Activated CD4-positive, CD25-positive, alpha-beta regulatory T cell treated with anti-CD3 and anti-CD28 coated beads, Interleukin-2, amount 50 U/mL, for 24 hours (primary cell): ENCODE results near the gene ERMP1.

Experiments used
- ATAC-seq, 2 donors: fragments of 150-1000 bp; cut with Tn5 transposase; one replicate each; pipeline ENCODE4 v1.10.0; 2021; ENCODE audit warnings: mild to moderate bottlenecking in 1 of 2, moderate library complexity in 1 of 2

The ERMP1 gene

GRCh38 chr9:5854063-5854790 is 21.3 kb upstream of the ERMP1 start:
- ATAC-seq, result peak; percentile 36 to 56

GRCh38 chr9:5853617-5854016 is 20.7 kb upstream of the ERMP1 start:
- ATAC-seq, result no peak

GRCh38 chr9:5852987-5853386 is 20.1 kb upstream of the ERMP1 start:
- no peak for ATAC-seq

- peak; percentile 90 to 95 for ATAC-seq
These were observed 18.5 kb upstream of the ERMP1 start for GRCh38 chr9:5851445-5851844.

GRCh38 chr9:5850724-5851122 is 17.8 kb upstream of the ERMP1 start:
- ATAC-seq, result no peak

GRCh38 chr9:5848372-5848882 is 15.5 kb upstream of the ERMP1 start:
- no peak for ATAC-seq

- ATAC-seq, result no peak
These were observed 13.6 kb upstream of the ERMP1 start for GRCh38 chr9:5846501-5846921.

GRCh38 chr9:5846096-5846495 is 13.2 kb upstream of the ERMP1 start:
- ATAC-seq, result no peak

- no peak for ATAC-seq
These were observed 12.2 kb upstream of the ERMP1 start for GRCh38 chr9:5845157-5845531.

- ATAC-seq, result no peak
These were observed 11.0 kb upstream of the ERMP1 start for GRCh38 chr9:5843794-5844471.

GRCh38 chr9:5842929-5843793 is 10.2 kb upstream of the ERMP1 start:
- no peak for ATAC-seq

- ATAC-seq, result peak; percentile 46 to 61
These were observed 9.1 kb upstream of the ERMP1 start for GRCh38 chr9:5841771-5842573.

GRCh38 chr9:5840788-5841187 is 7.9 kb upstream of the ERMP1 start:
- ATAC-seq, result no peak

- ATAC-seq, result no peak
These were observed 6.6 kb upstream of the ERMP1 start for GRCh38 chr9:5839572-5839902.

- no peak for ATAC-seq
These were observed 6.1 kb upstream of the ERMP1 start for GRCh38 chr9:5838884-5839571.

GRCh38 chr9:5835808-5836207 is 2.9 kb upstream of the ERMP1 start:
- no peak for ATAC-seq

GRCh38 chr9:5834214-5834613 is 1.3 kb upstream of the ERMP1 start:
- no peak for ATAC-seq

- peak in 1 of 2 donors; percentile 4 for ATAC-seq
These were observed 813 bp downstream of the ERMP1 start for GRCh38 chr9:5832071-5832537.

GRCh38 chr9:5825895-5826622 is 6.9 kb downstream of the ERMP1 start:
- ATAC-seq, result no peak

GRCh38 chr9:5825223-5825622 is 7.7 kb downstream of the ERMP1 start:
- ATAC-seq, result no peak

GRCh38 chr9:5820425-5820824 is 12.5 kb downstream of the ERMP1 start:
- no peak for ATAC-seq
